ENCODE measurements around the gene LSM4.

DNA sequence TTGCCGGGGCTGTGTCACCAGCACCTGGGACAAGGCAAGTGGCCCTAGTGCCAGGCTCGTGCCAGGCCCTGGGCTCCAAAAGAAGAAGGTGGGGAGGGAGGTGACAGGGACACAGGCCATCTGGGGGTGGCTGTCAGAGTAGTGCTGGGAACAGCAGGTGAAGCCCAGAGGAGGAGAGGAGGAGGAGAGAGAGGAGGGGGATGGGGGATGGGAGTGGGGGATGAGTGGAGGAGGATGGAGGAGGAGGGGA is 18.7 kb downstream of the LSM4 start:
- TF ChIP-seq CTCF (conservative IDR thresholded peaks at IDR 0.05; ENCODE audit: low read depth, low read length) (no peak), EZH2phosphoT487 (IDR thresholded peaks at IDR 0.05; ENCODE audit: borderline replicate concordance, low read length) (no peak), EZH2 (IDR thresholded peaks at IDR 0.05; ENCODE audit: low read length, unreplicated experiment) (no peak)

All from PC-3 (cell line).